Amygdala (tissue), 56 donors: ENCODE data around the gene ZCCHC2.

Experiments used
- DNase-seq, 56 donors: peaks; one replicate each; lab custom pipeline; 2025; lab: John Stamatoyannopoulos, UW

Gene ZCCHC2

DNA sequence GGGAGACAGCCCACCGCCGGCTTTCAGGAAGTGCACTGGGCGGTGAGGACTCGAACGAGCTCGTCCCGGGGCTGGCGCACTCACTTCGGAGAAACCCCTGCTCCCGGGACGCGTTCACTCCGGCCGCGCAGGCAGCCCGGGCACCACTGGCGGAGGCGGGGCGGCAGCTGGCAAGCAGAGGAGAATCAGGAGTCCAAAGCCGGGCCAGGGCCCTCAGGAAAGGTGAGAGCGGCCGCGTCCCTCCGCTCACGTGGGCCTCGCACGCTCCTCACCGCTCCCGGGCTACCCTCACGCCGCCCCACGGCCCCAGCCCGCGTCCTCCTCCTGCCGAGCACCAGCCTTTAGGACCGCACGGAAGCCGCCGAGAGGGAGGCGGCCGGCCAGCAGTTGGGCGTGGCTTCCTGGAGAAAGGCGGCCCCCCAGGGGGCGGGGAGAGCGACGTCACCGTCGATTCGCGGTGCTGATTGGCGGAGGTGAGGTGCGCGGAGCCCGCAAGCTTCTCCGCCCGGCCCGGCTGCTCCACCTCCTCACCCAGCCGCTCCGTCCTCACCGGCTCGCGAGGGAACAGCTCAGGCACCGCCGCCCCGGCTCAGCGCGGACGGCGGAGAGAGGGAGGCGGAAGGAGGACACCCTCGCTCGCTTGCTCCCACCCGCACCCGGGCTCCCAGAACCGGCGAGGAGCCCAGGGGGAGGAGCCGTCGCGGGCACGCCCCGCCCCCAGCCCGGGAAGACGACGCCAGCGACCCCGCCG, at the start of gene ZCCHC2:
TSS of gene ZCCHC2 (plus strand) at position 522 of the 751 bp plus-strand sequence. CDS start 400 bp downstream, outside the sequence.
- peak; percentile 60 to 99 (median 97) for DNase-seq

DNA sequence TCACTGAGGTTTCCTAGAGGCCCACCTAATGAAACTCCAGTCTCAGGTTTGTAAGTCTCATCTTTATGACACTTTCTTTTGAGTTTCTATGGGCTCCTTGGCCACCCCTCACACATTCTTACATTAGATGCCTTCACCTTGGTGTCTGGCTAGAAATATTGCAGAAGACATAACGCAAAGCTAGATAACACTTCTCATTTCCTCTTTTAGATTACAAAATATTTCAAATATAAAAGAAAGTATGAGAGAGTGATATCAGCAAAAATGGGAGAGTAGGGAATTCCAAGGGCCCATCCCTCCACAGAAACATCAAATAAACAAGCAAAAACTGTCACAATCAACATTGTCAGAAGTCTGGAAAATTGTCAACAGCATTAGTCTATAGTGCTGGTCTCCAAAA, 43.3 kb upstream of the ZCCHC2 start:
- no peak for DNase-seq

- no peak for DNase-seq
These were observed 41.9 kb upstream of the ZCCHC2 start for GRCh38 chr18:62480927-62481326.

DNA sequence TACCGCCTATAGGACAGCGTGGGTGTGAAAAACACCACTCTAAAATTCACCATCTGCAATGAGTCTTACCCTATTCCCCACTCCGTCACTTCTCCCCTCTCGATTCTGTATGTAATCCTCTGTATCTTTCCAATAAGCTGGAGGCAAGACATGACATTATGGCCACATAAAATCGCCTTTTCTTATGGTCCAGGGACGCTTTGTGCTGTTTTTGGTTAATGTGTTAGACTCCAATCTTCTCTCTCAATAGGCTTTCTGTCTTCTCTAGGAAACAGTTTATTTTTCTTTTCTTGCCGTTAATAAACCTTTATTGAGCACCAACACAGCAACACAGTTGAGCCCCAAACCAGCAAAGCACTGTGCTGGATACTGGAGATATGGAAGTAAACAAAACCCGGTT, 37.9 kb upstream of the ZCCHC2 start:
- DNase-seq, result peak in 1 of 56 donors; percentile 2

DNA sequence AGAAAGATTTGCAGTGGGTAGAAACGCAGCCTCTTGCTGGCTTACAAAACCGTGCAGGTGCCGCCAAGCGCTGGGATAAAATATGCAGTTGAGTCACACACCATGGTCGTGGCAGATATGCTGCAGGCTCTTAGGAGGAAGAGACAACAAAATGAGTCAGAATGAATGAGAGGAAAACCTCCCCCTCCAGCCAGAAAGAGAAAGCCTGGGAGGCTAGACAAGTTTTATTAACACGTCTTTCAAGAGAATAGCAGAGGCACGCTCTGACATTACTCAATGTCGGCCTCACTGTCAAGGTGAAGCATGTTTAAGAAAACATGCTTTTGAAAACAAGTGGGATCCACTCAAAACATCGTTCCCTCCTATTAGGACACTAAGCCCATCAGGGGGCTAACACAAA, 37.1 kb upstream of the ZCCHC2 start:
- DNase-seq, result peak in 11 of 56 donors; percentile 1 to 53 (median 11)

DNA sequence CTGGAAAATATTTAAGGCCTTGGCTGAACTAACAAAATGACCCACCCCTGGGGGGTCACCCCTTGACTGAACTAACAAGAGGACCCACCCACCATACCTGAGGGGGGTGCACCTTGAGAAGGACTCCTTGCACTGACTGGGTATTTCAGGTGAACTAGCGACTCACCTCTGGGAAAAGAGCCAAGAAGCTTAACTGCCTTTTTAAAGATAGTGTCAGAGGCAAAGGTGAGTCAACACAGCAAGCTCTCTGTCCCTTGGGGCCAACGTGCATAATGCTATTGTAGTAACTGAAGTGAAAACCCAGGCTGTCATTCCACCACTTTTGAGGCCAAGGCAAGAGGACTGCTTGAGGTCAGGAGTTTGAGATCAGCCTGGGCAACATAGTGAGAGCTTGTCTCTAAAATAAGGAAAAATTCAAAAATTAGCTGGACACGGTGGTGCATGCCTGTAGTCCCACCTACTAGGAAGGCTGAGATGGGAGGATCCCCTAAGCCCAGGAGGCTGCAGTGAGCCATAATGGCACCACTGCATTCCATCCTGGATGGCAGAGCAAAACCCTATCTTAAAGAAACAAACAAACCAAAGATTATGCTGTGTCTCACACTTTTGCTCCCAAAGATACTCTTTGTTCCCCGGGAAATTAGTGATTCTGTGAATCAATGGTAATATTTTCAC, 36.4 kb upstream of the ZCCHC2 start:
- no peak for DNase-seq

- no peak for DNase-seq
These were observed 35.7 kb upstream of the ZCCHC2 start for GRCh38 chr18:62487161-62487560.

GRCh38 chr18:62490967-62491695, 31.7 kb upstream of the ZCCHC2 start:
- no peak for DNase-seq

GRCh38 chr18:62493033-62493862, 29.6 kb upstream of the ZCCHC2 start:
- DNase-seq, result no peak

DNA sequence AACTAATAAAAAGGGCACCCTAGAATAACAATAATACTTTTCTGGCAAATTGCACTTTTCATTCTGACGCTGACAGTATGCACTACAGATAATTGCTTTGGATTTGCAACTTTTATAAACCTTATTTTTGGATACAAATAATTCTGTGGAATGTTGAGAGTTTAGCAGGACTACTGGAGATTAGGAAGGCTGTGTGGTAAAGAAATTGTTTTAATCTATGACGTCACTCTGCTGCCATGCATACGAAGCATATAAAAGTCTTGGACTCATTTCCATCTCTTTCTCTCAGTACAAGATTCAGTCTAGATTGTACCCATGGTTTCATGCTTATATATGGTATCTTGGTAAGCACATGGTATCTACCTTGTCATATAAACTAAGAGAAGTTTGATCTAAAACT, 28.1 kb upstream of the ZCCHC2 start:
- DNase-seq, result no peak

GRCh38 chr18:62496262-62496661, 26.6 kb upstream of the ZCCHC2 start:
- DNase-seq, result no peak

GRCh38 chr18:62497190-62497772, 25.5 kb upstream of the ZCCHC2 start:
- no peak for DNase-seq

DNA sequence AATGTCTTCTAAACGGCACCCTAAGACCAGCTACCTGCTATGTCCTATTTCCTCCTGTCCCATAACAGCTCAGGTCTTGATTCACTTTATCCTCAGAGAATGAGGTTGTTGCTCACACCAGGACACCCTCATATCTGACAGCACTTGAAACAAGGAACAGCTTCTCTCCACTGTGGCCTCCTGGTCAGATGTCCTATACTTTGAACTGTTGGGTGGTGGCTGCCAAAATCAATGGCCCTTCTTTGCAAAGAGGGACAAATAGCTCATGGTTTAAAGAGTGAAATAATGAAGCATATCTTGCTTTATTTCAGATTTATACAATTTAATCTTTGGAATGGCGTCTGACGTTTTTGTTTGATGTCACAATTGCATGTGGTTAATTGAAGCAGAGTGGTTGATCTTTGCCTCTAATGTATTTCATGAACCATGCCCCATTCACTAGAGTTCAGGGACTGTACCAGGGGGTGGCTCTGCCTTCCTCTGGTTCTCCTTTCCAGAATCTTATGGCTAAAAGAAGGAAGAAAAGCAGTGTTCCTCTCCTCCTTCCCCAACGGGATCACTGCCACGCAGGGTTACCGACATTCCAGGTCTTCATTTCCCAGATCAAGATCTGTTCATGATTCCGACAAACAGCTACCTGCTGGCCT, 24.1 kb upstream of the ZCCHC2 start:
- DNase-seq, result no peak

DNA sequence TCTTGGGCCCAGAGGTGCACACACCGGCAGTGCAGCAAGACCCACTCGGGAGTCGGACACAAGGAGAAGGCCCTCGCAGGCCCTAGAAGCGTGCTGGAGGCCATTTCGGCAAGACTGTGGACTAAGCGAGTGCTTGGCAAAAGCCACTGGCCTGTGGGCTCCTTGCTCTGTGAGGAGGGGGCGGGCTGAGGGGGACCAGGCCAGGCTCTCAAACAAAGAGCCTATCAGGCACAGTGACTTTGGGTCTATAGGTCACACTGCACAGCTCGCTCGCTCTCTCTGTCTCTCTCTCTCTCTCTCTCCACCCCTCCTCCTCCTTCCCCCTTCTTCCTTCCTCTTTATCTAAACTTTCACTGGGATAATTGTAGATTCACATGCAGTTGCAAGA, 23.6 kb upstream of the ZCCHC2 start:
- DNase-seq, result no peak

DNA sequence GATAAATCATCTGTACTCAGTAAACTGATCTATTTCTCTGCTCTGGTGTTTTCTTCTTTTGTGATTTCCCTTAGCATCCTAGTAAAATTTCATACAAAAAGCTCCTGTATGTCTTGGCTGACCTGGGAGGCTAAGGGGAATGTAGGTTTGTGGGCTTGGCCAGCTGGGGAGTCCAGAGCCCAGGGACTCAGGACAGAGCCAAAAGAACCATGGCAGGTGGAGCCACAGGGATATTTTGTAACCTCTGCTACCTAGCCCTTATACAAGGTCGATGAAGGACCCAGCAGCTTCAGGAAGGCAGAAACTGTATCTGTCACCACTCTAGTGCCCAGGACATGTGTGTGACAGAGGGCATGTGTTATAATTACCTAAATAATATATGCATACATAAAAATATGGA, 22.7 kb upstream of the ZCCHC2 start:
- no peak for DNase-seq

- no peak for DNase-seq
These were observed 21.7 kb upstream of the ZCCHC2 start for GRCh38 chr18:62500966-62501591.

DNA sequence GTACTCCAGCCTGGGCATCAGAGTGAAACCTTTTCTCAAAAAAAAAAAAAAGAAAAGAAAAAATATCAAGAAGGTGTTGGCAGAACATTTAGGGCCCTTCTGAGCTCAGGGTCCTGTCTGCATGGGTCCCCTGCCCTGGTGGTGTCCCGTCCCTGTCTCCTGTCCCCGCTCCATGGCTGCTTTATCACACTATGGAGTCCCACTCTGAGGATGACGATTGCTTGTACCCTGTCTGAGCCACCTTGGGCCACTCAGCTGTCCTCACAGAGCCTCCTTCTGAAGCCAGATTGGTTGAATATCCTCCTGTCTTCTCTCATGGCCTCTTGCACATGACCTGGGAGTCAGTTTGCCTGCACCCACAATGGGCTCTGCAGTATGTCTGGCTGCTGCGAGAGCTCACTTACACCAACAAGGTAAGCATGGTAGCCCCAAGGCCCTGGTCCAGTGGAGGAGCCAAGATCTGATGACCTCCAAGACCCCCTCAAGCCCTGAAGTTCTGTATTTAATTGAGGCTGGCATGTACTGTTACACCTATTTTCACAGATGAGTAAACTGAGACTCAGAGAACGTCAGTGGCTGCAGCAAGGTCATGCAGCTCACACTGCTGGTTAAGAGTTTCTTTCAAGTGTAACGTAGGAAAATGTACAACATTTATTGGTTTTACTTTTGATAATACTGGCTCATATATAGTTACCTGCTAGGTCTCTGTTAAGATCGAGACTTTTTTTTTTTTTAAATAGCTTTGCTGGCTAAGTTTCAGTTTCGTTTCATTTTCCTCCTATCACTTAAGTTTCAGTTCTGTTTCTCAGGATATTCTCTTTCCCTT, 16.9 kb upstream of the ZCCHC2 start:
- no peak for DNase-seq

GRCh38 chr18:62506495-62507143, 16.2 kb upstream of the ZCCHC2 start:
- DNase-seq, result no peak
